Stomach (tissue), 4 donors: ENCODE data around the gene OGA.

Experiments
- CTCF ChIP-seq, 7 experiments: fragments of 450-650 bp in 4 of 7; fragments of 200-600 bp in 3 of 7; sonication (generic) in 3 of 7; IDR thresholded peaks; one replicate each; pipeline ENCODE4 v1.5.1; 2016 to 2019; ENCODE audit warnings: antibody characterized with exemption in 7 of 7, control low read depth in 2 of 7, mild to moderate bottlenecking in 1 of 7
- EP300 ChIP-seq: sonication (generic); formaldehyde crosslinking; IDR thresholded peaks from one replicate; pipeline ENCODE4 v1.6.1; 2017; ENCODE audit warnings: antibody characterized with exemption
- POLR2A ChIP-seq, 4 donors: fragments of 450-650 bp; IDR thresholded peaks; one replicate each; pipeline ENCODE4 v1.6.1; 2016; ENCODE audit warnings: antibody characterized with exemption in 4 of 4, control low read depth in 2 of 4, mild to moderate bottlenecking in 1 of 4, moderate library complexity in 1 of 4
- POLR2AphosphoS5 ChIP-seq, 3 donors: sonication (generic); formaldehyde crosslinking; IDR thresholded peaks; one replicate each; pipeline ENCODE4 v1.6.1; 2016; ENCODE audit warnings: antibody characterized with exemption in 3 of 3

GRCh38 chr10:101848894-101849351, 30.7 kb upstream of the OGA start:
- no peak for TF ChIP-seq CTCF (IDR thresholded peaks at IDR 0.05)
- no peak for TF ChIP-seq POLR2A (IDR thresholded peaks at IDR 0.05)
- no peak for TF ChIP-seq EP300
- no peak for TF ChIP-seq POLR2AphosphoS5 (IDR thresholded peaks at IDR 0.05)
